ENCODE data around the gene IL15RA.
"Not testable (repeated sequence)": the region's sequence is repeated elsewhere in the genome, so short reads cannot be mapped to it uniquely, and the experiment has no call there.

The IL15RA gene

DNA sequence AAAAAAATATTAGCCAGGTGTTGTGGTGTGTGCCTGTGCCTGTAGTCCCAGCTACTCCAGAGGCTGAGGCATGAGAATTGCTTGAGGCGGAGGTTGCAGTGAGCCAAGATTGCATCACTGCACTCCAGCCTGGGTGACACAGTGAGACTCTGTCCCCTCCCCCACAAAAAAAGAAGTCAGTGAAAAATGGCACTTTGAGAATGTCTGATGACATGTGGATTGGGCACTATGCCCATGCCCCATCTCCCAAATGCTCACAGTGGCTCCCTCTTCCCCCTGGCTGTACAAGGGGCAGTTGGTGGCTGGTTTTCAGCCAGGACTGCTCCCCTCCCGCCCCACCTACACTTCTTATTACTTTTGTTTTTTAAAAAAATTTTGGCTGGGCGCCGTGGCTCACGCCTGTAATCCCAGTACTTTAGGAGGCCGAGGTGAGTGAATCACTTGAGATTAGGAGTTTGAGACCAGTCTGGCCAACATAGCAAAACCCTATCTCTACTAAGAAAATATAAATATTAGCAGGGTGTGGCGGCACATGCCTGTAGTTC is 26.1 kb downstream of the IL15RA start:
- DNase-seq (ENCODE audit: low spot score), result no peak

DNA sequence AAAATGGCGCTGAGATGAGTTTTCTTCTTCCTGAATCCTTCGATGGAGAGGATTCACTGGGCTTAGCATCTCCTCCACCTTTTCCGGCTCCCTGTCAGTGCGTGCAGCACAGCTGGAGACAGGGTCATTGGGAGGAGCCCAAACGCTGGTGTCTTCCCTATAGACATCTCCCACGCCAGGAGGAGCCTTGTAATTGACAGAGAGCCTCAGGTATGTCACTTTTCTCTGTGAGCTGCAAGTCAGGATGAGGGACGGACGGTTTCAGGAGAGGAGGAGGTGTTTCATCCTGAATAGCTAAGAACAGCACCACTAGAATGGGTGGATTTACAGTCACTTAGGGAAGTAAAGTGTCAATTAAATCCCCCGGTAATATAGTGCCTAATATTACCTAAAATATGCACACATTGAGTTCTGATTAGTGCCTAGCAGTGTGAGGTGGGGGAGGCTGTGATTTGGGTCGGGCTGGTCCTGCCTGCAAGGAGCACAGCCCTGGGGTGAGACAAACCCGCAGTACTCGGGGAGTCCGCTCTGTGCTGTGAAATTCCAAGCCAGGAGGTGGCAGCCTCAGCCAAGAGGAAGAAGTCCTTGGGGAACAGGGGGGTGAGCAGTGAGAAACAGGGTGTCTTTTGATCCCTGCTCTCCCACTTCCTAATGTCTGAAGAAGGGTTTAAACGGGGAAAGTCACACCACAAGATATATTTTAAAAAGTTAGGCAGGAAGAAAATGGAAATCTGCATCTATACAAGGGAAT is 28.2 kb downstream of the IL15RA start:
- DNase-seq (ENCODE audit: low spot score), result no peak

DNA sequence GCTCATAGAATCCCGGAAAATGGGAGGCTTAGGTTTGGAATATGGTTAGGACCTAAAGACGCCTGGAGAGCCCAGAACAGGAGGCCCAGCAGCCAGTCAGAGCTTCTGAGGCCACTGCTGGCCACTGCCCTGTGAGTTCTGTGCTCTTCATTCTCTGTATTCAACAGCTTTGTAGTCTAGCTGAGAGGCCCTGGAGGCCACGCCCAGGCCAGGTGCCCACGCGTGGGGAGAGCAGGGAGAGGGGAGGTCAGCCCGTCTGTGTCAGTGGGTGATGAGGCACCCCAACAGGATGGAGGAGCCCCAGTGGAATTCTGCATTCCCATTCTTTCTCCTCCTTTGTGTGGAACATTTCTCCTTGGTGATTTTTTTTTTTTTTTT is 29.1 kb downstream of the IL15RA start:
- no peak for DNase-seq (ENCODE audit: low spot score)

DNA sequence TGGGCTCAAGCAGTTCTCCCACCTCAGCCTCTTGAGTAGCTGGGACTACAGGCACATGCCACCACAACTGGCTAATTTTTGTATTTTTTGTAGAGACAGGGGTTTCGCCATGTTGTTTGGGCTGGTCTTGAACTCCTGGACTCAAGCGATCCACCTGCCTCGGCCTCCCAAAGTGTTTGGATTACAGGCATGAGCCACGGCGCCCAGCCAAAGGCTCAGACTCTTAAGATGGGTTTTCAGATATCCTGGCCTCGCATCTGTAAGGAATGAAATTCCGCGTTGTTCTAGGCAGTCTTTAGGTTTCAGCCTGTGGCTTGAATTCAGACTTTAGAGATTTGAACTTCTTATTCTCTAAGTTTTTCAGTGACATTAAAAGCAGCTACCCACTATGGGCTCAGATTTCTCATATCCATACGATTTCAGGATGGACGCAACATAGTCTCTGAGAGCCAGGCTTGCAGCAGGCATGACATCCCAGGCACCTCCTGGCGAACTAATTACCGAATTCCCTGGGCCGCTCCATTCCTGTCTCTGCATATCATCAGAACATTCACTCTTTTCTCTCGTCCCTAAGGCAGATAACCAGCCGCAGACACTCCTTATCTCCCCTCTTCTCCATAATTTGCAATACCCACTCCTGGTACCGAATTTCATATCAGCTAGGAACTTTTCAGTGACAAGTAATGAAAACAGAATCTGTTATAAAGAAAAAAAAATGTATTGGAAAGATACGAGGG is 29.7 kb downstream of the IL15RA start:
- DNase-seq (ENCODE audit: low spot score), result no peak

DNA sequence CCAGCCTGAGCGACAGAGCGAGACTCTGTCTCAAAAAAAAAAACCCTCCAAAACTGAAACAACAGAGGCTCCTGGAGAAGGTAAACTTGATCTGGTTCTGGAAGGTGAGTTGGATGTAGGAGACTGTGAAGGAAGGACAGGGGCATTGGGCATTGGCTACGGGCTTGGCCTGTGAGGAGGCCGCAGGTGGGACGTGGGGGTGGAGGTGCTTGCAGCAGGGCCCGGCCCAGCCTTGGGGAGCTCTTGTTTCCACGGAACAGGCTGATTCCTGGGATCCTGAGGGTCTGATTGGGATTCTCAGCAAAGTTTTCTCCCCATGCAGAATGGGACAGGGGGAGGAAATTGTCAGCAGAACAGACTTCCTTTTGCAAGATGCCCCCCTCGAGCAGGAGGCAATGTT is 30.6 kb downstream of the IL15RA start:
- DNase-seq (ENCODE audit: low spot score), result no peak

DNA sequence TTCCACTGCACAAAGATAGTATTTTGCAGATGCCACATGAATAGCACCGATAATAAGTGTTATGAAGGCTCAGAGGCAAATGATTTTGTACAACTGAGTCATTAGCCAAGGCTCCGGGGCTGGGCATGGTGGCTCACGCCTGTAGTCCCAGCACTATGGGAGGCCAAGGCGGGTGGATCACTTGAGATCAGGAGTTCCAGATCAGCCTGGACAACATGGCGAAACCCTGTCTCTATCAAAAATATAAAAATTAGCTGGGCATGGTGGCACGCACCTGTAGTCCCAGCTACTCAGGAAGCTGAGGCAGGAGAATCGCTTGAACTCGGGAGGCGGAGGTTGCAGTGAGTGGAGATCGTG is 30.9 kb downstream of the IL15RA start:
- DNase-seq (ENCODE audit: low spot score), result not testable (repeated sequence)

DNA sequence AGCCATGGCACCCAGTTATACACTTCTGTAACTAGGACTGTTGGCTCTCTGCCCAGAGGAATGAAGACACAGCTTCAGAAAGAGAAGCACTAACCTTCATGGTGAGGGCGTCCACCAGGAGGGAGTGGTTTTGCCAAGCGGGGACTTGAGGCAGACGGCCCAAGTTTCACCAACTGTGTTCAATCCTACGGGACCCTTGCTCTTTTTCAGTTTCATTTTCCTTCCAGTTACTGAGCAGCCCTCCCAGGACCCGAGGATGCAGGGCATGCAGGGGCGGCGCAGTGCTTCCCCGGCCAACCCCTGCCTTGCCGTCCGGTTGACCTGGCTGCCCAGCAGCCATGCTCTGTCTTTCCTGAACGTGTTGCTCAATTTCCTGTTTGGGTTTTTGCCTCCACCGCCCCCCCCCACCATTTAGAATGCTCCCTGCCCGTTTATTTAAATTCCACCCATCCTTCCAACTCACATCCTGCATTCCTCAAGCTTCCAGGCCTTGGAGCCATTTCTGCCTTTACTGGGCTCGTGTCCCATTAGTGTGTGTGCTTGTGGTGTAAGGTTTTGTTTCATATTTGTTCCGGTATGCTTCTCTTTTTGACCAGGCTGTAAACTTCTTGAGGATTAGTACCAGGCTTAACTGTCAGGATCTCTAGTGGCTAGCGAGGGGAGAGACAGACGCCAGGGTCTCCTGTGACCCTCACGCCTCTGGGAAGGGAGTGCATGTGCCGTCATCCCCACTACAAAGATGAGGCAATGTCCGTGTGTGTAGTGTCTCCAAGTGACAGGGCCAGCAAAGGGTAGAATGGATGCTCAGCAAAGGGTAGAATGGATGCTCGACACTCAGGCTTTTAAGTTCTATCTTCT is 31.6 kb downstream of the IL15RA start:
- peak; percentile 85 for DNase-seq (ENCODE audit: low spot score)

DNA sequence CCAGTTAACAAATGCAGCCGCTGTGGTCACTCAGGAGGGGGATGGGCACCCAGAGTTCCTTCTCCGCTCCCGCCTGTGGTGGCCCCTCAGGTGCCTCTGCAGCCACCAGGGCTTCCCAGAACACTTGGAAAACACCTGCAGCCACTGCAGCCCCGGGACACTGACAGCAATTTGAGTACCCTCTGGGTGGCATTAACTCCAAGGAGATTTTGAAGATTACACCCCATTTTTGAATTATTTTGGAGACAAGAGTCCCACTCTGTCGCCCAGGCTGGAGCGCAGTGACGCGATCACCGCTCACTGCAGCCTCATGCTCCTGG is 32.2 kb downstream of the IL15RA start:
- DNase-seq (ENCODE audit: low spot score), result no peak

DNA sequence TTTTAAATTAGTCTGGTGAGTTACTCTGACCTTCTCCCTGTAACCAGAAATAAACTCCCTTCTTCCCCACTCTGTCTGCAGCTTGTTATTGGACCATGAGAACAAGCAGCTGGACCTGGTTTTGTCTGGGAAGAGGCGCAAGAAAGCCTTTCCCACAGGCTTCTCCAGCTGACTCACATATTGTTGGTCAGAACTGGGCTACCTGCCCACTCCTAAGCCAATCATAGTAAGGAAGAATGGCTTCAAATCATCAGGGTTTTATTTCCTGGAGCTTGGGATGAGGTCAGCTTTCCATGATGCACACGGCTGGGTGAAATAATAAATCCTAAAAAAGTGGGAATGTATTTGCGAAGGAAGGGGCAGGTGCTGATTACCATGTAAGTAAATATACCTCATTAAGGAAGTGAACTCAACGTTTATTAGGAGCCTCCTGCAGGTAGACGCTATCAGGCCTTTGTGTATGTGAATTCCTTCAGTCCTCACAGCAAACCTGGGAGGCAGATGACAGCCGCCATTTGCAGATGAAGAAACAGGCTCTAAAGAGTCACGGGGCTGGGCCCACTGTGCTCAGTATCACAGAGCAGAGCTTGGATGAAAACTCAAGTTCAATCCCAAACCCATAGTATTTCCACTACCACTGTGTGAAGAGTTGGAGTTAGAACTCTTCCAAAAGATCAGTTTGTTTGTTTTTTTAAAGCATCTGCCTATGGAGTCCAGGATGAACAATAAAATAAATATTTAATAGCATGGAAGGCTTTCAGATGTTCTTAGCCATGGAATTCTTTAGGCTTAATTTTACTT is 32.8 kb downstream of the IL15RA start:
- peak; percentile 84 for DNase-seq (ENCODE audit: low spot score)

DNA sequence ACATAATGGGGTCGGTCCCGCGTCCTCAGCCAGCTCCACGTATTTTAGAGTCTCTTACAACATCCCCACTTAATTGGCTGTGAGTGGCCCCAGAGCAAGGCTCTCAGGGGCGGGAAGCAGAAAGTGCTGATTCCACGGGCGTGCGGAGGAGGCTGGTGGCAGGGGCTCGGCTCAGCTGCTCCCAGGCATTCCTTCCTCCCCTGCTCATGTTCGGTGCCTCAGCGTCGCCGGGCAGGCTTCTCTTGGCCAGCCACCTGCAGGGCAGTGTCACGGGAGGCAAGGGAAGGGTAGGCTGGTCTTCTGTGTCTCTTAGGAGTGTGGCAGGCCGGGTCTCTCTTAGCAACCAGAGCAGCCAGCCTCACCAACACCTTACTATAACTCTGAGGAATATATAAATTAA is 33.8 kb downstream of the IL15RA start:
- no peak for DNase-seq (ENCODE audit: low spot score)

DNA sequence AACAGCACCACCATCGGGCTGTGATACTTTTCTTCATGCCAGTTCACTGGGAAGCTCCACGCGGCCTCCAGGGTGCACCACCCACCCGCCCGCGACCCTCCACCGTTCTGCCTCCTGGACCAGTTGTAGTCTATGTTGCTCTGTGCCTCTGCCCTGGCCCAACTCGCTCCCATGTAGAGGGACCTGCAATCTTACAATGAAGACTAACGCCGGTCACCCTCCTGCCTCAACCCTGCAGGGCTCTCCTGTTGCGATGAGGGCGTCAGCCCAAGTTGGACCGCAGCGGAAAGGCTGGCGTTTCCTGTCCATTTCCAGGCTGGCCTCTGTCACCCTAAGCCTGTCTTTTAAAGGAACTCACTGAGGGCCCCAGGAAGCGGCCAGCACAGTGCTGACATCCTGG is 34.9 kb downstream of the IL15RA start:
- no peak for DNase-seq (ENCODE audit: low spot score)

DNA sequence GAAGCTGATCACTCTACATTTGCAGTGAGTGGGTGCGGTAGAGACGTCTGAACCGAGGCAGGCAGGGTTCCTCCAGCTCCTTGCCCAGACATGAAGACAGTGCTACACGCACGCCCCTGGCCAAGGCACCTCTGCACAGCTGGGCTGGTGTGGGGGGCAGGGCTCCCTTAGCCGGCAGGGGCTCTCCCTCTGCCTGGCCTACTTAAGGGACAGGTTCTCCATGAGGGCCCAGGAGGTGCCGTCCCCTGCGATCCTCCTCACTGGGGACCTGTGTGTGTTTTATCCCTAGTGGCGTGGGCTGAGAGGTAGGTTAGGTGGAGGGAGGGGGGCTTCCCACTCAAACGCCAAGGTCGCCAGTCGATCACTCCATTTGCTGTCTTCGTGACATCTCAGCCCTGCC is 35.3 kb downstream of the IL15RA start:
- no peak for DNase-seq (ENCODE audit: low spot score)

DNA sequence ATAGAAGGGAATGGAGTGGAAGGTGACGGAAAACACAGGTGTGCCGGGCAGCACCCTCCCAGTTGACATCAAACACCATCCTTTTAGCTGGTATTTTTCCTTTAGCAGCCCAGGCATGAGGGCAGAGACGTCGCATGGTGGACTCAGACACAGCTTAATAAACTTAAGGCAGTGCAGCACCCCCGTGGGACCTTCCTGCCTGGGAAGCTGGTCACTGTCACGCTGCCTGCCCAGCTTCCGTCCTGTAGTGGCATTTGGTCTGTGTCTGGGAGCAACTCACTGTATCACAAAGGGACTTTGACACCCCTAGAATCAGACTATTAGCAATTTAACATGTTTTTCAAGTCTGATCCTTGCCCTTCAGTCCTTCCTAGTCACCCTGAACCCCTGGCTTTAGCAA is 35.8 kb downstream of the IL15RA start:
- DNase-seq (ENCODE audit: low spot score), result no peak

DNA sequence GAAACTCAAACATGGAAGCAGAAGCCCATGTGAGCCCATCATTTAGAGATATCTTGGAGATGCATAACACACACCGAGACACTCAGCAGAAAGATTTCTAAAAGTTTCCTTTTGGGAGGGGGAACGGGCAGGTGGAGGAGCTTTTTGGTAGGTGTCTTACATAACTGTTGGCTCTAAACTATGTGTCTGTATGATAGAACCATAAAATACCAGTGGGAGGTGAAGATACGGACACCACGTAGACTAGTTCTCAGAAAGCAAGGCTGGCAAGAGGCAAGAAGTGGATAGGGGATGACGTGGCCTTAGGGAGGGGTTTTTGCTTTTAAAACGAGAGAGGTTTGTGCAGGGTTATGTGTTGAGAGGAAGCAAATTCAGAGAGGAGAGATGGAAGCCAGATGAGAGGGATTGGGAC is 36.5 kb downstream of the IL15RA start:
- no peak for DNase-seq (ENCODE audit: low spot score)

DNA sequence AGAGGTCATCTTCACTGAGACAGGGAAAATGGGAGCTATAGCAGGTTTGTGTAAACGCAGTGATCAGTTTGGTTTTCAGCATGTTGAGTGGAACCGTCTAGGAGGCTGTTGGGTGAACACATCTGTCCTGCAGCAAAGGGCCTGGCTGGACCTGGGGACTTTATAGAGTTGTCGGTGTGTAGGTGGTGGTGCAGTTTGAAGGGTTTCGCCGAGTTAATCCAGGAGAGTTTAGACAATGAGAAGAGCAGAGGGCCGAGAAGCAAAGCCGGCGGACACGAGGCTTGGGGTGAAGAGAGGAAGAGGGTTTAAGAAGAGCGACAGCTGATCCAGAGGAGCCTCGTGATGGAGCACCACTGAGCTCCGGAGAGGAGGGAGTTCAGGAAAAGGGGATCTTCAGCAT is 39.1 kb downstream of the IL15RA start:
- DNase-seq (ENCODE audit: low spot score), result no peak

DNA sequence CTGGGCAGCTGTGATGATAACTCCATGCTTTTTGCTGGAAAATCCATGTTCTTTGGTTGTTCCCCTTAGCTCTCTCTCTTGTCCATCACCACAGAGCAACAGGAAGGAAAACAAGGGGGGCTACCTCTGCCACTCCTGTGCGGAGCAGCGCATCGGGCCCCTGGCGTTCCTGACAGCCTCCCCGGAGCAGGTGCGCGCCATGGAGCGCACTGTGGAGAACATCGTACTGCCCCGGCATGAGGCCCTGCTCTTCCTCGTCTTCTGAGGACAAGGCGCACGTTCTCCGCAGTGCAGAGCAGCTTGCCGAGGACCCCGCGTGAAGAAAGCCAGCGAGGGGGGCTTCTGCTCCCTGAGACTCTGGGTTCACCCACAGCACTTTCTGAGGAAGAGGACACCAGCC is 40.3 kb downstream of the IL15RA start:
- DNase-seq (ENCODE audit: low spot score), result no peak

DNA sequence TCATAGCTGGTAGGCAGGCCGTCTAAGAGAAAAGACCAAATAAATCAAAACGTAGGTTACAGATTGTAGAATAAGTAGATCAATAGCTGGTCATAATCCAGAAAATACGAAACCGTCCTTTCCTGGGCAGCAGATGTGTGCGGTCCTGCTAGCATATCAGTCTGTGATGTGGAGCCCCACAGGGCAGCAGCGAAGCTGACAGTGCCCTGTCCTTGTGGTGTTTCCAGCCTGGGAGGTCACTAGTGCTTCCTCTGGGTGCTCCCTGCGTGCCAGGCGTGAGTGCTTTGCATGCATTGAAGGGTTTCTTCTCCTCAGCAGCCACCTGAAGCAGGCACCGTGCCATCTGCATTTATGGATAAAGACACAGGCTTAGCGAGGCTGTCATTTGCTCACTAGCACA is 41.7 kb downstream of the IL15RA start:
- no peak for DNase-seq (ENCODE audit: low spot score)

DNA sequence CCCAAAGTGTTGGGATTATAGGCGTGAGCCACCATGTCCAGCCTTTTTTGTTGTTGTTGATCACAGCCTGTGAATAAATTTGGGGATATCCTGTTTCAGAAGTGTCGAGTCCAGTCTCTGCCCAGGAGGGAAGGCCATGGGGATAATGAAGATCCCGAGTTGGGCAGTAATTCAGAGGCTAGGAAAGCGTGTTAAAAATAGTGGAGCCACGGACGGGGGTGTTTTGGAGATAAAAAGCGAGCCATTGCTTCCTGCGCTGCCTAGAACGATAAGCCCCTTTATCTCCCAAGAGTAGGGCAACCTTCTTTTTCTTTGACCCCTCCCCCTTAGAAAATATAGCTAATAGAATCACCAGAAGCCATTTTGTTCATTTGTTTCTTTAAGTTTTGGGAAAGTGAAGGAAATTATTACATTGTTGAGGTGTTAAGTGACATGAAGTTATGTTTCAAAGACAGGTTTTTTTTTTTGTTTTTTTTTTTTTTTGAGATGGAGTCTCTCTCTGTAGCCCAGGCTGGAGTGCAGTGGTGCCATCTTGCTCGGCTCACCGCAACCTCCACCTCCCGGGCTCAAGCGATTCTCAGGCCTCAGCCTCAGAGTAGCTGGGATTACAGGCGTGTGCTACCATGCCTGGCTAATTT is 43.3 kb downstream of the IL15RA start:
- no peak for DNase-seq (ENCODE audit: low spot score)

DNA sequence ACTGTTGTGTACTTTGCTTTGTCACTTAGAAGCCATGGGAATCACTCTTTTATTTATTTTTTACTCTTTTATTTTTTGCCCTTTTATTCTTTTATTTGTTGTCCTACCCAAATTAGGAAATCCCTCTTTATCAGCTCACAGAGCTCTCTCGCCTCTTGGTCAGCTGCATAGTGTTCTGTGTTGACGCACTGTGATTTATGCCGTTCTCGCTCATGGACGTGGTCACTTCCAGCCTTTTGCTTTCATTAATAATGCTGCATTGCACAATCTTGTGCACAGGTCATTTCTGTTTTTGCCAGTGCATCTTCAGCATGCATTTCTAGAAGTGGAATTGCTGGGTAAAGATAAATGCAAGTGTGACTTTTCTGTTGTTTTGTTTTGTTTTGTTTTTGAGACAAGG is 45.0 kb downstream of the IL15RA start:
- no peak for DNase-seq (ENCODE audit: low spot score)

DNA sequence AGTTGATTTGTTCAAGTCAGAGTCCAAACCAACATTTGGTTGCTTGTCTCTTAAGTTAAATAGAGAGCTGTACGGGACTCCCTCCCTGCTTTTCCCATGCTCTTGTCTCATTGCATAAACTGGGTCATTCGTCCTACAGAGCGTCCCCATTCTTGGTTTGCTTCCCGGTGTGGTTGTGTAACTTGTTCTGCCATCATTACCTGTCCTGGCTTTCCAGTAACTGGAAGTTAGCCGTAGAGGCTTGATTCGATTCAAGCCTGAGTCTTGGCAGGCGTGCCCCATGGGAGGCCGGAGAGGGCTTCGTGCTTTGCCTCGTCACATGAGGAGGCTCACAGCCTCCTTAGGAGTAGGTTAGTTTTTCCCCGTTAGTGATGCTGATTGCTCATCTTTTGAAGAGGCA is 47.1 kb downstream of the IL15RA start:
- DNase-seq (ENCODE audit: low spot score), result no peak

DNA sequence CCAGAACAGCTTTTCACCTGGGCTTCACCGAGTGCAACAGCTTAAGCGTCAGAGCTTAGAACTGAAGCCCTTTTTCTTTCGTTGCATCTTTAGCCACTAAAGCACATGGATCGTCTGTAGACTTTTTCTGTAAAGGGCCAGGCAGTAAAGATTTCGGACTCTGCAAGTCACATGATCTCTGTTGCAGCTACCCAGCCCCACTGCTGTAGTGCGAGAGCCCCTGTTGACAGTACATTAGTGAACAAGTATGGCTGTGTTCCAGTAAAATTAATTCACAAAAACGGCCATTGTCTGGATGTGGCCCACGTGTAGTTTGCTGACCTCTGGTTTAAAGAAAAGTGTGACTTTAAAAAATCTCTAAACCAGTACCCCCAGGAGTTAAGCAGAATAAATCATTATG is 47.9 kb downstream of the IL15RA start:
- no peak for DNase-seq (ENCODE audit: low spot score)

DNA sequence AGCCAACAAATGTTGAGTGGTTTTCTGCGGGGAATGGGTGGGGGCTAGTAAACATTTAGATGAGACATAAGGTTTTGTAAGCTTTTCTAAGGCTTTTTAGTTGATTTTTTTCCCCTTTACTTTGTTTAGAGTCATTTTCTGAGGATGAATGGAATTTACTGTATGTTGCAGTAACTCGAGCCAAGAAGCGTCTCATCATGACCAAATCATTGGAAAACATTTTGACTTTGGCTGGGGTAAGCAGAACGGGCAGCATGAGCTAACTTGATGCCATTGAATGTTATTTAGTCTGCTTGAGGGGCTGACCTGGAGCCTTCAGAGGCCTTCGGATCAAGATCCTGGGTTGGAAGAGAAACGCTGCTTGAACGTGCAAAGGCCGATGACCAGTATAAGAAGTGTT is 50.0 kb downstream of the IL15RA start:
- DNase-seq (ENCODE audit: low spot score), result no peak

Measured in left forelimb (tissue), 1 donor.